NCI-H510A (cell line): ENCODE results near the gene VPS72.
"Not testable (repeated sequence)": the region's sequence is repeated elsewhere in the genome, so short reads cannot be mapped to it uniquely, and the experiment has no call there.

Experiments used
- DNase-seq: peaks from one replicate; lab custom pipeline; 2025; lab: John Stamatoyannopoulos, UW

VPS72 gene, protein sequence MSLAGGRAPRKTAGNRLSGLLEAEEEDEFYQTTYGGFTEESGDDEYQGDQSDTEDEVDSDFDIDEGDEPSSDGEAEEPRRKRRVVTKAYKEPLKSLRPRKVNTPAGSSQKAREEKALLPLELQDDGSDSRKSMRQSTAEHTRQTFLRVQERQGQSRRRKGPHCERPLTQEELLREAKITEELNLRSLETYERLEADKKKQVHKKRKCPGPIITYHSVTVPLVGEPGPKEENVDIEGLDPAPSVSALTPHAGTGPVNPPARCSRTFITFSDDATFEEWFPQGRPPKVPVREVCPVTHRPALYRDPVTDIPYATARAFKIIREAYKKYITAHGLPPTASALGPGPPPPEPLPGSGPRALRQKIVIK

DNA sequence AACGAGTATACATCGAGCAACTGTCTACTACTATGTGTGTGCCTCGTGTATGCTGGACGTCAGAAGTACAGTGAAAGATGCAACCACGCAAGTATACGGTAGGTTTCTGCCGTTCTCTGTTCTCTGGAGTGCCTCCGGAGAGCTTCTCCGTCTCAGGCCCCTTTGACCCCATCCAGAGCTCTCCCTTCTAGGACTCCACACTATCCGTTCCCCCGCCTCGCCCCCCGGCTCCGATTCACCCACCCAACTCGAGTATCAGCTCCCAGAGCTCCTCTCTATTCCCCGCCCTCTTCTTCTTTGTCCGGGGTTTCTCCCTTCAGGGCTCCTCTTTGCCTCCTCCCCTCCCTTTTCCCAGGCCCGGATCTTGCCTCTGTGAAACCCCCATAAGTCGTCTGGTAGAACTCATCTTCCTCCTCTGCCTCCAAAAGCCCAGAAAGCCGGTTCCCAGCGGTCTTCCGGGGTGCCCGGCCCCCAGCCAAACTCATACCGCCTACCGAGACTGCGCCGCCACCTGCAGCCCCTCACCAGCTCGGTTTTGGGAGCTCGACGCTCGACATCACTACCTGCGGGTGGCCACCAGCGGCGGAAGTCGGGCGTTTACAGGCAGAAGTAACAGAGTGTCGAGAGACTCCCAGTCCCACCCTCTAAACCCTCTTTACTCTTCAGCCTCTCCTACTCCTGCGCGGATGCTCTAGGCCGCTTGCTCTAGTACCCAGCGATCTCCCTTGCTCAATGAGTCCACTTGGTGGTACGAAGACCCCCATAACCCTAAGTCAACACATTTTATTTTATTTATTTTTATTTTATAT, at the start of gene VPS72:
VPS72 (minus strand) TSS at position 561 of the 809 bp plus-strand sequence; CDS start at position 485, 76 bp downstream.
- peak; percentile 89 for DNase-seq

DNA sequence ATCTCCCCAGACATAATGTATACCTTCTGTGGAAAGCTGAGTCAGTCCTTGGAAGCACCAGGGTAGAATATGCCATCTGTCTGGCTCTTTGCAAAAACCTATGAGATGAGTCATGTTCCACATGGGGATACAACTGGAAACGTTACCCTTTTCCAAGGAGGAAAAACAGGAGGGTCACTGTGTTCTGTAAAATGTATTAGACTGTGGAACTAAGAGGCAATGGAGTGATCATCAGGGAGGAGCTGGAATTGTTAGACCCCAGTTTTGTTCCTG, 48.4 kb upstream of the VPS72 start:
- DNase-seq: no peak

DNA sequence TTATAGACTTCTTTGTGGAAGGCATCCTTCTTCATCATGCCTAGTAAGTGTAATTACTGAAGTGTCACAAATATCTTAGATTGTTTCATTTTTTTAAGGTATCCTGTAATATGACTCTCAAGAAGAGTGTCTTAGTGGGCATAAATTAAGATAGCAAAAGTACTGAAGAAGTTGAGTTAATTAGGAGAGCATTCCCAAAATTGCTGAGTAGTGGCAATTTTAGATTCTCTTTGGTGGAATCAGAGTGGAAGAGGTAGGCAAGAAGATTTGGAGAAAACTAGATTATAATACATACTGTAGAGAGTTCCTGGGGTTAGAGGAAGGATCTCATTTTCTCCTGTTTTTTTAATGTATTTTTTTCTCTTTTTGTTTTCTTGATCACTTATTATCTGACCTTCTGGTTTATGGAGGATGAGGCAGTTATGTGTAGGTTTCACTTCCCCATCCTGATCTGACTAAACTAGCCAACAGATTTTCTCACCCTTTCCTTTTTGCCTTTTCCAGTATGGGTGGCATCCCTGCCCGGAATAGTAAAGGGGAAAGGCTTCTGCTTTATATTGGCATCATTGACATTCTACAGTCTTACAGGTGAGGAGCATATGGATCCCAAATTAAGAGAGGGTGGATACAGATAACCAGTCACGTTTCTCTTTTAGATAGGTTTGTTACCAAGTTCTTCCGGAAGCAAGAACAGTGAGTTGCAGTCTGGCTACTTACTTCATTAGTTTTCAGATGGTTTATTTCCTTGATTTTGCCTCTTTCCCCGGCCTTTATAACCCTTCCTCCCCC, 47.9 kb upstream of the VPS72 start:
- no peak for DNase-seq

DNA sequence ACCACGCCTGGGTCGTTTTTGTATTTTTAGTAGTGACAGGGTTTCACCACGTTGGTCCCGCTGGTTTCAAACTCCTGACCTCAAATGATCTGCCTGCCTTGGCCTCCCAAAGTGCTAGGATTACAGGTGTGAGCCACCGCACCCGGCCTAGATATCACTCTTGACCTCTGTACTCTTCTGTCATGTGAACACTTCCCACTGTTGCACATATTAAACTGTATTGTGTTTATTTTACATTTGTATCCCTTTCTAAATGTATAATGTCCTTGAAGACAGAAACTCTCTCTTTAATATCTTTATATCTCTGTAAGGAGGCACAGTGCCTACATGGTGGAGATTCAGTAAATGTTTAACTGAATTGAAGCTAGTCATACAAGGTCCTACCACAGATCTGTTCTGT, 45.2 kb upstream of the VPS72 start:
- no peak for DNase-seq

DNA sequence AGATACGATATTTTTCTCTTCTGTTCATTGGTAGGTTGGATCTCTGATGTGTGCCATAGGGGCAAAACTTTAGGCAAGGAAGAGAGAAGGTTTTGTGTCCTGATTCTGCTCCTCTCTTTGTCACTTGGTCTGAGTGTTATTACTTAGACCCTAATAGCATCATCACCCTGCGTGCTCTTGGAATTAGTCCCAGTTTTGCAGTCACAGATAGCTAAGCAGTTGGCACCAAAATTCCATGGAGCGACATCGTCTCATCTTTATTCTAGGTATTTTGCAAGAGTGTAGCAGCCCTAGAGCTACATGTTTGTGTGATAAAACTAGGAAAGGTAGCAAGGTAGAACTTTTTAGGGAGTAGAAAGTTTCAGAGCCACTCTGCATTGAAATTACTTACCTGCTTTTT, 32.1 kb upstream of the VPS72 start:
- no peak for DNase-seq

DNA sequence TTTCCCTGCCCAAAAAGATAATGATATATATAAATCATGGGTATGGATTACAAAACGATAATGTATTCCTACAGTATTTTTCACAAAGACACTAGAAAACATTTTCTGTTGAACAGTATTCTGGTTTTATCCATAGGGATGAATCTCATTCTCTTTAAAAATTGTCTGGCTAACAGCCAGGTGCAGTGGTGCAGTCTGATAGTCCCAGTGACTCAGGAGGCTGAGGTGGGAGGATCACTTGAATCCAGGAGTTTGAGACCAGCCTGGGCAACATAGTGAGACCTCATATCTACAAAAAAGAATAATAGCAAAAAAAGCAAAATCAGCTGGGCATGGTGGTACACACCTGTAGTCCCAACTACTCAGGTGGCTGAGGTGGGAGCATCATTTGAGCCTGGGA, 31.6 kb upstream of the VPS72 start:
- no peak for DNase-seq

DNA sequence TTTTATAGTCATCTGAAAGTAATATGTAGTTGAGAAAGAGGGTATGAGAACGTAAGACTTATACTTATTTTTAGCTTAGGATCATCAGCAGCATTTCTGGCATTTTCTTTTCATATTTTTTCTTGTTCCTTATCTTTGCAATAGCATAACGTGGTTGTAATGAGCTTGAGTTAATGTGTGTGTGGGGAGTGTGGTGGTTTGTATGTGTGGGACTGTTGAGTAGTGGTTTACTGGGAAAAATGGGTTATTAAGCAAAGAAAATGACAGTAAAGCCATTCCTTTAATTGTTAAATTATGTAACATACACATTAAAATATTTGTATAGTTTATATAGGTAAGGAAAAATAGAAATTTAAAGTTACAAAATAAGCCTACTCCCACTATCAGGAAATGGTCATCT, 23.6 kb upstream of the VPS72 start:
- no peak for DNase-seq

DNA sequence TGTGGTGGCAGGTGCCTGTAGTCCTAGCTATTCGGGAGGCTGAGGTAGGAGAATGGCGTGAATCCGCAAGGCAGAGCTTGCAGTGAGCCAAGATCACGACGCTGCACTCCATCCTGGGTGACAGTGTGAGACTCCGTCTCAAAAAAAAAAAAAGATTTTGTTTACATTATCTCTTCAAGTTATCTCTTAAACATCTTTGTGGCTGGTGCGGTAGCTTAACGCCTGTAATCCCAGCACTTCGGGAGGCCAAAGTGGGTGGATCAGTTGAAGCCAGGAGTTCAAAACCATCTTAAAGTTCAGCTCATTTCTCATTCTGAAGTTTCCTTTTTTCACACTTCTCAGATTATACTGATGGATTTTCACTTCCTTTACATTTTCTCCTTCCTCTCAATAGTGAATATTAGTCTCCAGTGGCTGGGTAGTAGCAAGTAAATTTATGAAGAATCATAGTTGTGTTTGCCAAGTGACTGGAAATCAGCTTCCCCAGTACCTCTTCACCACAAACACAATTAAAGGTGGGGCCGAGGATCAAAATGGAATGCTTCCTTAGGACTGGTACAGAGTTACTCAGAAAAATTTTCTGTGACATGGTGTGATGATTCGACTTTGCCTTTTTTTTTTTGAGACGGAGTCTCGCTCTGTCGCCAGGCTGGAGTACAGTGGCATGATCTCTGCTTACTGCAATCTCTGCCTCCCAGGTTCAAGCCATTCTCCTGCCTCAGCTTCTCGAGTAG, 22.1 kb upstream of the VPS72 start:
- DNase-seq: no peak

DNA sequence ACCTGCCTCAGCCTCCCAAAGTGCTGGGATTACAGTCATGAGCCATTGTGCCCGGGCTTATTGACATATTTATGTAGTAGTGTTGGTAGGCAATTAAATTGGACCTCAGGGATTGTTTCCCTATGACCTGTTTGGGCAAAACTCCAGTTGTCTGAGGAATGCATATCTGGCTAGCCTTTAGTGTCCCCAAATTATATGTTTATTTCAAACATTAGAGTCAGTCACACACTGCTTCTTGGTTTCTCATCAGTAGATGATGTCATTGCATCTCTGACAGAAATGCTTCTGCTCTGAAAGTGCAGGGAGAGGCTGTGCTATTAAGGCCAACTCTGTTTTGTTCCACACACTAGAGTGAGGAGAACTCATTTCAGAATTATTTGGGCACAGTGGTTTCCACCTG, 20.8 kb upstream of the VPS72 start:
- no peak for DNase-seq

DNA sequence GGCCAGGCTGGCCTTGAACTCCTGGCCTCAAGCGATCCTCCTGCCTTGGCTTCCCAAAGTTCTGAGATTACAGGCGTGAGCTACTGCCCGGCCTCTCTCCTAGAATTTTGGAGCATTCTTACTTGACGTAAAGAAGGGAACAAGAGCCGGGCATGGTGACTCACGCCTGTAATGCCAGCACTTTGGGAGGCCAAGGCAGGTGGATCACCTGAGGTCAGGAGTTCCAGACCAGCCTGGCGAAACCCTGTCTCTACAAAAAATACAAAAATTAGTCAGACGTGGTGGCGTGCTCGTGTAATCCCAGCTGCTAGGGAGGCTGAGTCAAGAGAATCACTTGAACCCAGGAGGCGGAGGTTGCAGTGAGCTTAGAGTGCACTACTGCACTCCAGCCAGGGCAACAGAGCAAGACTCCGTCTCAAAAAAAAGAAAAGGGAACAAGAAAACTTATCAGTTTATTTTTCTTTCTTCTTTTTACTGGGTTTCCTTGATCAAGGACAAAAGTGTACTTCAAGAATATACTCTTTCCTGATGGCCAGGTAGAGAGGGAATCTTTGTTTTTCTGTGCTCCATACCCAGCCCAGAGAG, 15.5 kb upstream of the VPS72 start:
- DNase-seq: not testable (repeated sequence)

DNA sequence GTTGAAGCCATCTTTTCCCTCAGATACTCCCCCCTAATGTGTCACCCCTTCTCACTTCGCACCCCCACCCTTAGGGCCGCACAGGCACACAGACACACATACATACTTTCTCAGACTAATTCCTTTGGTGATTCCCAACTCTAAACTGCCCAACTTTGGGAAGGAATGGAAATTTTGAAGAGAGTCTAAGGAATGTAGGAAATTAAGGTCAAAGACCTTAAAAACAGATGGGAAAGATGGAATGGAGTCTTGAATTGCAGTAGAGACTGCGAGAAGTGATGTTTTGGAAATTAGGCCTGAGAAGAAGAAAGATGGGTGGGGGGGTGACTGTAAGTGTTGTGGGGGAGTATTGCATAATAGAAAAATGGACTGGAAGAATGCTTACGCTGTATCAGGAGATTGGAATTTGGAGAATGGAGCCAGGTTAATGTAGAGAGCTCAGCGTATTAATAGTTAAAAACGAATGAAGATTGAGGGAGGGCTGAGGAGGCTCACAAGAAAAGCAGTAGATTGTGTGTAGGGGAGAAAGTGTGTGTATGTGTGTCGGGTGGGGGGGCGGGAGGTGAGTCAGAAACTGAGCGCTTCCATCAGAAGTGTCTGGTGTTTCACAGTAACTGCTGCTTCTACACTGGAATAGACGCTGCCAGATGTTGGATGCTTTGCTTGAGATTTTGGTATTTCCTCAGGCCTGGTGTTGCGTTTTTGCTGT, 10.0 kb upstream of the VPS72 start:
- DNase-seq: no peak

DNA sequence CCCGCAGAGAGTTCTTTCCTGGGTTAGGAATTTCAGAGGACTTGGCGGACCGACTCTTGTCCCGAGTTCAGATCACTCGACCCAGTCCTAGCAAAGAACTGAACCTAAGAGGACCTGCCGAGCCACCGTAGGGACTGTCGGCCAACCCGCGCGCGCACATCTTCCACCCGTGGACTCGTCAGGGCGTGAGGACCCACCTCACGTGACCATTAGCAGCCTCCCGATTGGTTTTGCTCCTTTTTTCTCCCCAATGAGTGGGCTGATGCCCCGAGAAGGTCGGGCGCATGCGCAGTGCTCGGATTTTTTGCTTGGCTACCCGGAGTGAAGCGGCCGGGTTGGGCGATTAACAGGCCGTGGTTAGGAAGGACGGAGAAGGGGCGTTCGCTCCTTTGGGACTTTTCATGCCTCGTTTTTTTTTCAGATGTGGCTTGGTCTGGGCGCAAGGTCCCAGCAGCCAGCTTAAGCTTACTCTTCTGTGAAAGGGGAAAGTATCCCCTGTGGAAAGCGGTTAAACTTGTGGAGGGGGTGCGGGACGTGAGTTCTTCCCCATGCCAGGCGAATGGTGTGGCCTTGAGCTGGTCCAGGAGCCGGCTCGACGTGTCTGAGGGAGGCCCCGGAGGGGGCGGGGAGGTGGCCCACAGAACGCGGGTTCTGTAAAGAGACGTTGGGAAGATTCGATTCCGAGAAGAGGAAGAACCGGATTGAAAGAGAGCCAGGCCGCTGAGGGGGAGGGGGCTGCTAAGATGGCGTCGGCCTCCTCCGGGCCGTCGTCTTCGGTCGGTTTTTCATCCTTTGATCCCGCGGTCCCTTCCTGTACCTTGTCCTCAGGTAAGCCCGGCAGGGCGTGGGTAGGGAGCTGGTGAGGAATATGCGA, 8.5 kb upstream of the VPS72 start, which contains the start of gene PIP5K1A:
PIP5K1A (plus strand) TSS at position 299 of the 874 bp plus-strand sequence; CDS start at position 744, 445 bp downstream.
- peak; percentile 92 for DNase-seq

DNA sequence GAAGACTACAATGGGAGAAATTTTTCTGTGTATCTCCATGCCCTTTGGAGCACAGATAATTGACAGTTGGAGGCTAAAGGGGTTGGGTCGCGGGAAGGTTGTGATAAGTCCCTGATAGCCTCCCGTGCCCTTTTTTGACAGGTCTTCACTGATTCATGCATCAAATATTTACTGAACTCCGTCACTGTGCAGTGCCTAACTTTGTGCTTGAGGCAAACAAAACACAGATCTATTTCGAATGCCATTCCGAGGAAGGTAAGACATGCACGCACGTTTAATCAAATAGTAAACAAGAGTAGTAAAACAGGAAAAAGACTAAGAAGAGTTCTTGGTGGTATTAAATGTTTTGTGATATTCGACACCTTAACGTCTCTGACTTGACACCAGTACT, 7.9 kb upstream of the VPS72 start:
- no peak for DNase-seq

DNA sequence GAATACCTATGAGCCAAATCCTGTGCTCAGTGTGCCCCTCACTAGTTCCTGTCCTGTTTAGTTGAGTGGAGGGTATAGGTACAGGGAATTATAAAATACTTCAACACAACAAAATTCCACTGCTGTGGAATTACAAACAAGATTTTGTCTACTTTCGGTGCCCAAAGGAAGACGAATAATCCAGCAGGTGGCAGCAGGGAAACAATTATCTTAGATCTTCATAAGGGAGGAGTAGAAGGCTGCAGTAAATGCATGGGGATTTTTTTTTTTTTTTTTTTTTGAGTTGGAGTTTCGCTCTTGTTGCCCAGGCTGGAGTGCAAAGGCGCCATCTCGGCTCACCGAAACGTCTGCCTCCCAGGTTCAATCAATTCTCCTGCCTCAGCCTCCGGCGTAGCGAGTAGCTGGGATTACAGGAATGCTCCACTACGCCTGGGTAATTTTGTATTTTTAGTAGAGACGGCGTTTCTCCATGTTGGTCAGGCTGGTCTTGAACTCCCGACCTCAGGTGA, 6.3 kb upstream of the VPS72 start:
- peak; percentile 48 for DNase-seq

DNA sequence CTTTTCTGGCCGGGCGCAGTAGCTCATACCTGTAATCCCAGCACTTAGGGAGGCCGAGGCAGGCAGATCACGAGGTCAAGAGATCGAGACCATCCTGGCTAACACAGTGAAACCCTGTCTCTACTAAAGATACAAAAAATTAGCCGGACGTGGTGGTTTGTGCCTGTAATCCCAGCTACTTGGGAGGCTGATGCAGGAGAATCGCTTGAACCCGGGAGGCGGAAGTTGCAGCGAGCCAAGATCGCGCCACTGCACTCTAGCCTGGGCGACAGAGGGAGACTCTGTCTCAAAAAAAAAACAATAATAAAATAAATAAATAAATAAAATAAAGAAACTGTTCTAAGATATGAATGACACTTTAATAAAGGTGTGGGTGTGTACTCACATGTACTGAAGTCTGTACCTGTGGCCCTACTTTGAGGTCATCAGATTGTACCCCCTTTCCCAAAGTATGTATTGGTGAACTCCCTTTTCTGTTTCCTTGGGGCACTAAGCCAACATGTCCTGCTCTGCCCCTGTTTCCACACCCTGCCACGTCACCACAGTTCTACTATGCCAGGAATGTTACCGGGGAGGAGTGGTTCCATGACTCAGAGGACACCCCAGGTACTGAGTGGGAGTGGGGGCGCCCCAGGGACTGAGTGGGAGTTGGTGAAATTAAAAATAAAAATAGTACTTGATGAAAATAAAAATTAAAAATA, 5.0 kb upstream of the VPS72 start:
- not testable (repeated sequence) for DNase-seq

DNA sequence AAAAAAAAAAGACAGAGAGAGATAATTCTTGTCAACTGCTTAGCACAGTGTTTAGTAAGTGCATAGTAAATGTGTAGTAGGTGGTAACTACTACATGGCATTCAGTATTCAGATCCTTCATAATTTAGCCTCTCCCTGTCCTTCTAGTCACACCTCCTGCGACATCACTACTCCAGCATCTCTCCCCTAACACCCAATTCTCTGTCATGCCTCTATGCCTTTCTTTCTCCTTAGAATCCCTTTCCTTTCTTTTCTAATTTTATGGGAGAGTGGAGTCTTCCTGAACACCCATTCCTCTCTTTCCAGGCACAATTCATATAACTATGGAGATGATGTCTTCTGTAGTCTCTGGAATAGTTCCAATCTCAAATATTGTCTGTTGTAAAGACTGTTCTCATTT, 3.9 kb upstream of the VPS72 start:
- no peak for DNase-seq

DNA sequence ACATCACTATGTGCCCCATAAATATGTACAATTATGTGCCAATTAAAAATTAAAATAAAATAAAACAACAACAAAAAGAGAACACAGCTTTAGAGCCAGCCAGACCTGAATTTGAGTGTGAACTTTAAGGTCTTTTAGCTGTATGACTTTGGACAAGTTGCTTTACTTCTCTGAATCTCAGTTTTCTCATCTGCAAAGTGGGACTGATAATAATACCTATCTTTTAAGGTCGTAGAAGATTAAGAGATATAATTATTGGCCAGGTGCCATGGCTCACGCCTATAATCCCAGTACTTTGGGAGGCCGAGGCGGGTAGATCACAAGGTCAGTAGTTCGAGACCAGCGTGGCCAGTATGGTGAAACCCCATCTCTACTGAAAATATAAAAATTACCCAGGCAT, 3.3 kb upstream of the VPS72 start:
- no peak for DNase-seq

DNA sequence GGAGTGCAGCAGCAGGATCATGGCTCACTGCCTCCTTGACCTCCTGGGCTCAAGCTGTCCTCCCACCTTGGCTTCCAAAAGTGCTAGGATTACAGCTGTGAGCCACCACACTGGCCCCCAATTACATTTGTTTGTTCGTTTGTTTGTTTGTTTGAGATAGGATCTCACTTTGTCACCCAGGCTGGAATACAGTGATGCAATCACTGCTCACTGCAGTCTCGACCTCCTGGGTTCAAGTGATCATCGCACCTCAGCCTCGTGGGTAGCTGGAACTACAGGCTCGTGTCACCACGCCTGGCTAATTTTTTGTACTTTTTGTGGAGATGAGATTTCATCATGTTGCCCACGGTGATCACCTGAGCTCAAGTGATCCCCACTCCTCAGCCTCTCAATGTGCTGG, 2.0 kb upstream of the VPS72 start:
- DNase-seq: no peak

DNA sequence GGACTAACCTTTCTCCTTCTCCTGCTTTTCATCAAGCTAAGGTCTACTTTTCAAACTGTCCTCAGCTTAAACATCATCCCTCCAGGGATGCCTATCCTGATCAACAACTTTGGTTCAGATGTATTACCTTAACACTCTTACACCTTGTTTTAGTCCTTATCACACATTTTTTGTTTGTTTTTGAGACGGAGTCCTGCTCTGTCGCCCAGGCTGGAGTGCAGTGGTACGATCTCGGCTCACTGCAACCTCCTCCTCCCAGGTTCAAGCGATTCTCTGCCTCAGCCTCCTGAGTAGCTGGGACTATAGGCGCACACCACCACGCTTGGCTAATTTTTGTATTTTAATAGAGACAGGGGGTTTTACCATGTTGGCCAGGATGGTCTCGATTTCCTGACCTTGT, 1.3 kb downstream of the VPS72 start:
- DNase-seq: not testable (repeated sequence)
